ENCODE measurements around the gene SF3B1. TPM values are rescaled to one million over a fixed set of nuclear protein-coding genes. Genes with fewer than 3 reads are reported as not detected.

SF3B1 gene
- total and polyA plus RNA-seq, 10 of the 15 experiments (the other 5 are each of a cell fraction or from before 2014, with no cell fraction given) = 163 to 565 (median 239) TPM

- WGBS (ENCODE audit: insufficient coverage, insufficient replicate concordance, low lambda C conversion rate, missing lambda C conversion rate) = 64% methylated on average over 4 of the region's 4 CpGs
- TF ChIP-seq RAD21 (IDR thresholded peaks at IDR 0.05; ENCODE audit: insufficient read depth, low read depth, low read length) (0 out of 2 replicates have a peak, but pooled peaks have one; percentile 9), TAF1 (IDR thresholded peaks at IDR 0.05; ENCODE audit: borderline replicate concordance, low read depth, low read length) (no peak), CTCF (IDR thresholded peaks at IDR 0.05 in 2 of 3, conservative IDR thresholded peaks at IDR 0.05 in 1 of 3; ENCODE audit: control insufficient read depth in 2 of 3, extremely low read depth in 1 of 3, insufficient read depth in 1 of 3, low read depth in 3 of 3, low read length in 3 of 3) (peak in 2 of 3 experiments; percentile 7 to 18; a peak in 1 of 6 replicates)
- peak; percentile 36; the same call in 2 of the 3 replicates for ATAC-seq
- no peak overlapping the region for H2AFZ ChIP-seq (ENCODE audit: control insufficient read depth, low read depth, low read length)
- intact Hi-C loops (cut with micrococcal nuclease; ENCODE audit: unreplicated experiment) = loop anchor here (10.0 kb wide), 1 partner anchor 599 kb away; no protein-coding TSS in a partner anchor
- RAD21 ChIA-PET (ENCODE audit: unreplicated experiment) = interaction anchor here (0.9 to 1.5 kb wide), 6 partner anchors 12 to 395 kb away, joined by 3 to 7 read pairs (median 4); partner anchors contain the start of gene MARS2
- POLR2A ChIA-PET = no interaction called here
- no peaks in the 10 kb centered on the region for H4K20me1 ChIP-seq (ENCODE audit: control insufficient read depth, insufficient read depth)
- H3K9ac ChIP-seq (ENCODE audit: control insufficient read depth, insufficient read depth, low read length) = no peak overlapping the region
- no peak for DNase-seq (ENCODE audit: low read depth, low spot score)
- H3K27ac ChIP-seq (ENCODE audit: control insufficient read depth, insufficient read depth) = no peak overlapping the region
- H3K9me3 ChIP-seq (replicated peaks; ENCODE audit: control insufficient read depth, insufficient read depth, low read length) = no peaks in the 10 kb centered on the region
- CTCF ChIA-PET = interaction anchor here (0.8 to 2.4 kb wide), 9 partner anchors 10 to 396 kb away, joined by 3 to 12 read pairs (median 3); no protein-coding TSS in a partner anchor
- H3K79me2 ChIP-seq (ENCODE audit: control insufficient read depth, insufficient read depth, low read length) = no peaks in the 10 kb centered on the region
- FAIRE-seq = no peak
- no peak overlapping the region for H3K4me2 ChIP-seq (ENCODE audit: control insufficient read depth, insufficient read depth)
- in situ Hi-C loops (cut with MboI) = loop anchor here (5.0 to 25.0 kb wide), 3 partner anchors 192 to 597 kb away; partner anchors contain the start of gene GTF3C3
- no peak overlapping the region for H3K4me3 ChIP-seq
- H3K4me1 ChIP-seq (ENCODE audit: control insufficient read depth, insufficient read depth, low read length) = no peaks in the 10 kb centered on the region
- no peaks in the 10 kb centered on the region for H3K36me3 ChIP-seq (ENCODE audit: control insufficient read depth in 2 of 2, insufficient read depth in 2 of 2, low read length in 1 of 2)
- BruUV-seq (replicated peaks) = no TSS peak
- no peaks in the 10 kb centered on the region; a peak in 1 of 4 replicates for H3K27me3 ChIP-seq (replicated peaks in 1 of 2; ENCODE audit: control insufficient read depth in 2 of 2, insufficient read depth in 2 of 2, low read length in 1 of 2)
- SMC1A ChIA-PET (ENCODE audit: uncharacterized antibody, unreplicated experiment) = interaction anchor here (0.7 to 2.6 kb wide), 7 partner anchors 9 to 395 kb away, joined by 3 to 14 read pairs (median 4); no protein-coding TSS in a partner anchor
Observed at GRCh38 chr2:197383825-197384224, 51.0 kb downstream of the SF3B1 start.

GRCh38 chr2:197381641-197382040 lies 53.2 kb downstream of the SF3B1 start:
- intact Hi-C loops (cut with micrococcal nuclease; ENCODE audit: unreplicated experiment) = loop anchor here (10.0 kb wide), 1 partner anchor 597 kb away; no protein-coding TSS in a partner anchor

More at GRCh38 chr2:197381641-197382040, 53.2 kb downstream of the SF3B1 start:
- Histone ChIP-seq H3K4me2 (ENCODE audit: control insufficient read depth, insufficient read depth) (no peak overlapping the region), H3K9me3 (replicated peaks; ENCODE audit: control insufficient read depth, insufficient read depth, low read length) (no peaks in the 10 kb centered on the region), H3K4me3 (no peak overlapping the region), H3K9ac (ENCODE audit: control insufficient read depth, insufficient read depth, low read length) (no peak overlapping the region), H3K4me1 (ENCODE audit: control insufficient read depth, insufficient read depth, low read length) (peaks cover 12% of the 10 kb centered on the region), H4K20me1 (ENCODE audit: control insufficient read depth, insufficient read depth) (no peaks in the 10 kb centered on the region), H3K27ac (ENCODE audit: control insufficient read depth, insufficient read depth) (no peak overlapping the region), H3K27me3 (replicated peaks in 1 of 2; ENCODE audit: control insufficient read depth in 2 of 2, insufficient read depth in 2 of 2, low read length in 1 of 2) (no peaks in the 10 kb centered on the region; a peak in 1 of 4 replicates), H2AFZ (ENCODE audit: control insufficient read depth, low read depth, low read length) (no peak overlapping the region), H3K36me3 (ENCODE audit: control insufficient read depth in 2 of 2, insufficient read depth in 2 of 2, low read length in 1 of 2) (no peaks in the 10 kb centered on the region), H3K79me2 (ENCODE audit: control insufficient read depth, insufficient read depth, low read length) (no peaks in the 10 kb centered on the region)
- RAD21 ChIA-PET (ENCODE audit: unreplicated experiment) = no interaction called here
- DNase-seq (ENCODE audit: low read depth, low spot score) (no peak), ATAC-seq (no peak), FAIRE-seq (no peak)
- CTCF ChIA-PET = no interaction called here
- WGBS (ENCODE audit: insufficient coverage, insufficient replicate concordance, low lambda C conversion rate, missing lambda C conversion rate) = 0% methylated on average over 1 of the region's 1 CpG
- SMC1A ChIA-PET (ENCODE audit: uncharacterized antibody, unreplicated experiment) = no interaction called here
- BruUV-seq (replicated peaks) = no TSS peak
- POLR2A ChIA-PET = no interaction called here
- in situ Hi-C loops (cut with MboI) = loop anchor here (5.0 to 25.0 kb wide), 3 partner anchors 189 to 594 kb away; partner anchors contain the start of gene GTF3C3
- TF ChIP-seq NFYA (IDR thresholded peaks at IDR 0.05; ENCODE audit: borderline replicate concordance, low read depth, low read length) (no peak), FOS (IDR thresholded peaks at IDR 0.05; ENCODE audit: borderline replicate concordance, extremely low read depth, insufficient read length) (no peak), ZBED1 (IDR thresholded peaks at IDR 0.05; ENCODE audit: borderline replicate concordance) (no peak), ZNF207 (IDR thresholded peaks at IDR 0.05; ENCODE audit: borderline replicate concordance) (no peak), KDM1A (IDR thresholded peaks at IDR 0.05; ENCODE audit: borderline replicate concordance) (no peak), USF1 (IDR thresholded peaks at IDR 0.05; ENCODE audit: borderline replicate concordance, extremely low read length, insufficient read depth, low read depth, low read length) (no peak), EGR1 (IDR thresholded peaks at IDR 0.05; ENCODE audit: borderline replicate concordance in 1 of 2, low read depth in 2 of 2, low read length in 2 of 2) (no peak), MAX (IDR thresholded peaks at IDR 0.05; ENCODE audit: low read depth, low read length) (no peak), ZNF24 (IDR thresholded peaks at IDR 0.05) (no peak)

Measured in GM12878 (cell line).